GM12873 (cell line): ENCODE results near the gene EXTL1.

Experiments used
- CTCF ChIP-seq: IDR thresholded peaks from 2 replicates; pipeline ENCODE4 v1.5.1; 2012; ENCODE audit warnings: low read depth, mild to moderate bottlenecking, moderate library complexity, low read length, control low read depth; ENCODE audit not compliant: insufficient read depth; ENCODE audit errors: missing control alignments

The EXTL1 gene

GRCh38 chr1:26003756-26004155 is 17.8 kb upstream of the EXTL1 start:
- no peak for TF ChIP-seq CTCF

GRCh38 chr1:26005434-26006105 is 16.0 kb upstream of the EXTL1 start:
- no peak for TF ChIP-seq CTCF

GRCh38 chr1:26006710-26007109 is 14.9 kb upstream of the EXTL1 start:
- no peak for TF ChIP-seq CTCF

GRCh38 chr1:26009796-26010447 is 11.7 kb upstream of the EXTL1 start:
- TF ChIP-seq CTCF = peak; percentile 24

GRCh38 chr1:26010825-26011224 is 10.8 kb upstream of the EXTL1 start:
- TF ChIP-seq CTCF = no peak

- no peak for TF ChIP-seq CTCF
These were observed 8.7 kb upstream of the EXTL1 start for GRCh38 chr1:26012864-26013263.

GRCh38 chr1:26014179-26014578 is 7.4 kb upstream of the EXTL1 start:
- no peak for TF ChIP-seq CTCF
